ENCODE measurements around the gene UBA6. TPM values are rescaled to one million over a fixed set of nuclear protein-coding genes. Genes with fewer than 3 reads are reported as not detected.
"Not testable (repeated sequence)": the region's sequence is repeated elsewhere in the genome, so short reads cannot be mapped to it uniquely, and the experiment has no call there.

Gene UBA6
- total RNA-seq, 1 donor from 2014 or later, result 146 TPM

GRCh38 chr4:67743194-67743593 is 42.2 kb upstream of the UBA6 start:
- no peaks in the 10 kb centered on the region for H3K27me3 ChIP-seq (ENCODE audit: control insufficient read depth, insufficient read depth, low read length)
- H3K4me3 ChIP-seq (ENCODE audit: low read depth, low read length), result no peak overlapping the region
- no peaks in the 10 kb centered on the region for H3K36me3 ChIP-seq (ENCODE audit: control insufficient read depth, insufficient read depth, low read length)
- no peak for TF ChIP-seq CTCF (IDR thresholded peaks at IDR 0.05; ENCODE audit: insufficient read depth, low read length, poor library complexity, severe bottlenecking)
- DNase-seq (ENCODE audit: low read depth), result no peak

DNA sequence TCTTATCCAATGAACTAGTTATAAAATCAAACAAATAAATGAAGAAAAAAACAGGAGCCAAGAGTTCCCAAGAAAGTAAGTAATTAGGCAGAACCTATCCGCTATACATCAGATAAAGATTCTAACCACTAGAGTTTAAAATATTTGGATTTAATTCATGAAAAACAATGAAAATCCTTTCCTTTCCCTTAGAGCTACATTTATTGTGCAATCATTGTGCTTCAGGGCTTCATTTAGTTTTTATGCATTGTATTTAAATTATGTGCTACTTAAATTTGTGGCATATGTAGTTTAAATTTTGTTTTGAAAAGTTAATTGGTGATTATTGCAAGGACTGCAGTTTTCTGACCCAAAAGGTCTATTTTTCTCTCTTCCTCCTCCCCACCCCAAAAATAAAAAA is 35.3 kb upstream of the UBA6 start:
- no peak for TF ChIP-seq CTCF (IDR thresholded peaks at IDR 0.05; ENCODE audit: insufficient read depth, low read length, poor library complexity, severe bottlenecking)
- Histone ChIP-seq H3K4me3 (ENCODE audit: low read depth, low read length) (no peak overlapping the region), H3K36me3 (ENCODE audit: control insufficient read depth, insufficient read depth, low read length) (no peaks in the 10 kb centered on the region), H3K27me3 (ENCODE audit: control insufficient read depth, insufficient read depth, low read length) (no peaks in the 10 kb centered on the region)
- no peak for DNase-seq (ENCODE audit: low read depth)

DNA sequence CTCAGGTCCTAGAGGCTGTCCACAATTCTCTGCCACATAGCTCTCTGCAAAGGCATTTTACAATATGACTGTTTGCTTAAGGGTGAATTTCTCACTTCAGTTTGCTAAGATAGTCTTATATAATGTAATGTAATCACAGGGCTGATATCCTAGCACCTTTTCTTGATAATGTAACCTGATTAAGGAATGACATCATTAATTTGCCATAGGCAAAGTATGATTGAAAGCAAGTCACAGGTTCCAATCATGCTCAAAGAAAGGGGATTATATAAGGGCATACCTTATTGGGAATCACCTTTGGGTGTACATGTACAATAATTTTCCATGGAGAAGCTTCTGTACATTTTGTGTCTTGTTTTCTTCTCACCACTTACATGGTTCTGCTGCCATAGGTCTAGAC is 34.4 kb upstream of the UBA6 start:
- no peaks in the 10 kb centered on the region for H3K27me3 ChIP-seq (ENCODE audit: control insufficient read depth, insufficient read depth, low read length)
- DNase-seq (ENCODE audit: low read depth), result no peak
- no peak for TF ChIP-seq CTCF (IDR thresholded peaks at IDR 0.05; ENCODE audit: insufficient read depth, low read length, poor library complexity, severe bottlenecking)
- no peak overlapping the region for H3K4me3 ChIP-seq (ENCODE audit: low read depth, low read length)
- H3K36me3 ChIP-seq (ENCODE audit: control insufficient read depth, insufficient read depth, low read length), result no peaks in the 10 kb centered on the region

DNA sequence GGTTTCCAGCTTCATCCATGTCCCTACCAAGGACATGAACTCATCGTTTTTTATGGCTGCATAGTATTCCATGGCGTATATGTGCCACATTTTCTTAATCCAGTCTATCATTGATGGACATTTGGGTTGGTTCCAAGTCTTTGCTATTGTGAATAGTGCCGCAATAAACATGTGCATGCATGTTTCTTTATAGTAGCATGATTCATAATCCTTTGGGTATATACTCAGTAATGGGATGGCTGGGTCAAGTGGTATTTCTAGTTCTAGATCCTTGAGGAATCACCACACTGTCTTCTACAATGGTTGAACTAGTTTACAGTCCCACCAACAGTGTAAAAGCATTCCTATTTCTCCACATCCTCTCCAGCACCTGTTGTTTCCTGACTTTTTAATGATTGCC is 29.6 kb upstream of the UBA6 start:
- DNase-seq (ENCODE audit: low read depth); H3K4me3 ChIP-seq (ENCODE audit: low read depth, low read length); H3K36me3 ChIP-seq (ENCODE audit: control insufficient read depth, insufficient read depth, low read length); H3K27me3 ChIP-seq (ENCODE audit: control insufficient read depth, insufficient read depth, low read length): not testable (repeated sequence)

DNA sequence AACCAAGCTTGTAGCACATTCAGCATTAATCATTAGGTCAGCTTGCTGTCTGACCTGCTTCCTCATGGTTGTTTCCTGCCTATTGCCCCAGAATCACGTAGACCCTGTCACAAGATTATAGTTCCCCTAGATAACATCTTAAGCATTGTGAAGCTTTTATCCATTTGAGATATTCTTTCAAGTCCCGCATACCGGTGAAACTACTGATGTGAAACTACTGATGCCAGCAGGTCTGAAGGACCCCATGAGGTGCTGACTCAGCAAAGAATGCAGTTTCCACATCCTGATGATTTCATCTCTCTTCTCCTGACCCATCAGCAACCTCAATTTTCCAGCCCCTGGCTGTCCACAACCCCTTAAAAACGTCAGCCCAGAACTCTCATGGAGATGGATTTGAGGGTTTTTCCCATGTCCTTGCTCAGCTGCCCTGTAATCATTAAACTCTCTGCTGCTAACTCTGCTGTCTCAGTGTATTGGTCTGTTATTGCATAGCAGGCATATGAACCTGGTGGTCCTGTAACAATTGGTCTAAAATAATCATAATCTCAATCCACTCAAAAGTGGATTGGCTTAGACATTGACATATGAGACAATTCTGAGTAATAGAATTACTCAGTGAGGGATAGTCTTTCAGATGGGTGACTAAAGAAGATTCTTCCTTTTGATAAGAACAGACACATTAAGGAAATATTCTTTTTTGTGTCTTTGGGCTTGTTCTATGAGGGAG is 26.3 kb upstream of the UBA6 start:
- H3K4me3 ChIP-seq (ENCODE audit: low read depth, low read length), result no peak overlapping the region
- H3K27me3 ChIP-seq (ENCODE audit: control insufficient read depth, insufficient read depth, low read length), result no peaks in the 10 kb centered on the region
- no peak for TF ChIP-seq CTCF (IDR thresholded peaks at IDR 0.05; ENCODE audit: insufficient read depth, low read length, poor library complexity, severe bottlenecking)
- H3K36me3 ChIP-seq (ENCODE audit: control insufficient read depth, insufficient read depth, low read length), result no peaks in the 10 kb centered on the region
- DNase-seq (ENCODE audit: low read depth), result peak; percentile 82

DNA sequence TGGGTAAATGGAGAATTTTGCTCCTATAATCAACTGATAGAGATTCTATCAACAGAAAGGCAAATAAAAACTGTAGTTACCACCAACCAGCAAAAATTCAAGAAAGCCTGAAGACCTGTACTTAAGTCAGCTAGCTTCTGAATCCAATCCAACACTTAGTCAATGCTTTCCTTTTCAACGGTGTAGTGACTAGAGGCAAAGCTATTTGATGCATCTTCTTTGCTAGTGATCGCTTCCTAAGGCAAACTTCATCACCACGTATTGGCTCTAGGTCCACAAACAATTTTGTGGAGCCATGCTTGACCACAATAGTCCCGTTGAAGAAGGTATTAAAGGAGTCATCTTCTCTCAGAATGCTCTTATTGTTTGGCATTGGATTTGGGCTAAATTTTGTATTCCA is 25.0 kb upstream of the UBA6 start:
- TF ChIP-seq CTCF (IDR thresholded peaks at IDR 0.05; ENCODE audit: insufficient read depth, low read length, poor library complexity, severe bottlenecking), result no peak
- Histone ChIP-seq H3K27me3 (ENCODE audit: control insufficient read depth, insufficient read depth, low read length) (no peaks in the 10 kb centered on the region), H3K36me3 (ENCODE audit: control insufficient read depth, insufficient read depth, low read length) (no peaks in the 10 kb centered on the region), H3K4me3 (ENCODE audit: low read depth, low read length) (no peak overlapping the region)
- no peak for DNase-seq (ENCODE audit: low read depth)
